Activated CD4-positive, alpha-beta T cell treated with anti-CD3 and anti-CD28 coated beads, Interleukin-2, Interleukin-6, amounts not matched to agents 100 ng/mL and 50 ng/mL, durations not matched to agents 16 hours and 8 hours (primary cell): ENCODE data around the gene MEG3.
A peak's percentile ranks its signal among the peaks of the same experiment; 100 is the strongest.

ENCODE experiments used
- DNase-seq: peaks from one replicate; pipeline ENCODE4 v3.0.0-alpha.2; 2020

MEG3 gene

GRCh38 chr14:100850841-100851585 is 25.1 kb downstream of the MEG3 start:
- peak; percentile 87 for DNase-seq

- no peak for DNase-seq
Measured at GRCh38 chr14:100851586-100851916, 25.6 kb downstream of the MEG3 start.

DNA sequence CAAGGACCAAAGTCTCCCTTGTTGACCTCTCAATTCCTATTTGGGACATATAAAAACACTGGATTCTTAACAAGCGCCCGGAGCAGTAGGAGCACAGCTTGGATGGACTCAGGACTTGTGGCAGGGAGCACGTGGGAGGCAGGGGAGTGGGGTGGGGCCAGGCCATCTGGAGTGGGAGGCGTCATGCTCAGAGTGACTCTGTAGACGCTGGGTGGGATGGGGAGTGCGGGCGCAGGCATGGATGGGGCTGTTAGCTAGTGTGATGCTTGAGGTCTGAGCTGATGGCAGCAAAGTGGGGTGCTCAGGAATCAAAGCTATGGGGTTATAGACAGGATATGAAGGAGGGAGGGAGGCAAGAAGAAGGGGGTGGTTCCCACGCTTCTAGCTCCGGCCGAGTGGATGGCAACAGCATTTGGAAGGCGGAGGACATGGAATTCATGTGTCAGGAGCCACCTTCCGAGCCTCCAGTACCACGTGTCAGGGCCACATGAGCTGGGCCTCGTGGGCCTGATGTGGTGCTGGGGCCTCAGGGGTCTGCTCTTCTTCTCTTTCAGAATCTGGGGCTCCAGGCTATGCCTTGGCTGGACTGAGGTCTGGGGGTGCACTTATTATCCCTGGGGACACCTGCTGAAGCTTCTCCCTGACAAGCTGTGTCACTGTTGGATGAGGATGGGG is 26.2 kb downstream of the MEG3 start:
- DNase-seq = no peak

DNA sequence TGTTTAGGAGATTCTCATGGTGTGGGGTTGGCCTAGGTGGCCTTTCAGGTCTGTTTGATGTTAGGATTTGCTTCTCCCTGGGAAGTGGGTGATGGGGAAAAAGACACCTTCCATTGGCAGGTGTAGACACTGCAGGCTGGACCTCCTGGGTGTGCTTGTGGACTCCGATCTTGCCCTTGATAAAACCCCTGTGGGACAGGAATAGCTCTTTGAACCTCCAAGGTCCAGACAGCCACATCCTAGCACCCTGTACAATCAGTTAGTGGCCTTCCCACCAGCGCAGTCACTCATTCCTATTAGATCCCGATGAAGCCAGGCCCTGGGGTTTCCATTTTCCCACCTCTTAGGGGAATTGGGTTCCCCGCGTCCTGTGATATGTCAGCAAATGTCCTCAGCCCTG is 28.5 kb downstream of the MEG3 start:
- no peak for DNase-seq

GRCh38 chr14:100855256-100855930 is 29.5 kb downstream of the MEG3 start:
- no peak for DNase-seq

- DNase-seq = no peak
Measured at GRCh38 chr14:100856056-100856950, 30.4 kb downstream of the MEG3 start.

GRCh38 chr14:100857233-100857922 is 31.5 kb downstream of the MEG3 start:
- DNase-seq = no peak

- DNase-seq = no peak
Measured at GRCh38 chr14:100857923-100858837, 32.3 kb downstream of the MEG3 start.

- no peak for DNase-seq
Measured at GRCh38 chr14:100858838-100859220, 32.9 kb downstream of the MEG3 start.

DNA sequence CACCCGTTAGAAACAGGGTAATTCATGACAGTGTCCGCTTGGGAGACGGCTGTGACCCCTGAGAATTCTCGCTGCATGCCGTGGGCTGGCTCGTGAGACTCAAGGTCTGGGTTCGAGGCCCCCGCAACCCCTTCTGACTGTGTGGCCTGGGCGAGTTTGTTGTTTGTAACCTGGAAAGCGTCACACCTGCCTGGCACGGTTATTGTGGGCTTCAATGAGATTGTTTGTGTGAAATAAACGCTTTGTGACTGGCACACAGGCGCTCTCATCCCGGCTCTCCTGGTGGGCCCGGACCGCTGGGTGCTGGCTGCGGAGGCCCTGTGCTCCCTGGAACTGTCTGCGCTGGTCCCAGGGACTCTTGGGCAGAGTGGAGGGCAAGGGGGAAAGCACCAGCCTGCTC is 33.9 kb downstream of the MEG3 start:
- DNase-seq = no peak

DNA sequence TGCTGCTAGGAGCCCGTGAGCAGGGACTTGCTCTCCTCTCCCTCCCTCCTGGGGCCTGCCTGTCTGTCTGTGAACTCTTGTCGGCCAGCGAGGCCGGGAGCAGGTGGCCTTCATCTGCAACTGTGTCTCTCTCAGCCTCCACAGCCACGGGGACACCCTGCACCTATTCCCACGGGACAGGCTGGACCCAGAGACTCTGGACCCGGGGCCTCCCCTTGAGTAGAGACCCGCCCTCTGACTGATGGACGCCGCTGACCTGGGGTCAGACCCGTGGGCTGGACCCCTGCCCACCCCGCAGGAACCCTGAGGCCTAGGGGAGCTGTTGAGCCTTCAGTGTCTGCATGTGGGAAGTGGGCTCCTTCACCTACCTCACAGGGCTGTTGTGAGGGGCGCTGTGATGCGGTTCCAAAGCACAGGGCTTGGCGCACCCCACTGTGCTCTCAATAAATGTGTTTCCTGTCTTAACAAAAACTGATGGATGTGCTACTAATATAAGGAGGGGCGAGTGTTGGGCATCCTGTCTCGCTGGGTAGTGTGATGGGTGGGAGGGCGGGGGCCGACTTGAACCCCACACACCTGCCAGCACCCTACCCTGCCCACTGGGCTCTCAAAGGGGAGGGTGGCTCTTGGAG is 34.8 kb downstream of the MEG3 start:
- no peak for DNase-seq

DNA sequence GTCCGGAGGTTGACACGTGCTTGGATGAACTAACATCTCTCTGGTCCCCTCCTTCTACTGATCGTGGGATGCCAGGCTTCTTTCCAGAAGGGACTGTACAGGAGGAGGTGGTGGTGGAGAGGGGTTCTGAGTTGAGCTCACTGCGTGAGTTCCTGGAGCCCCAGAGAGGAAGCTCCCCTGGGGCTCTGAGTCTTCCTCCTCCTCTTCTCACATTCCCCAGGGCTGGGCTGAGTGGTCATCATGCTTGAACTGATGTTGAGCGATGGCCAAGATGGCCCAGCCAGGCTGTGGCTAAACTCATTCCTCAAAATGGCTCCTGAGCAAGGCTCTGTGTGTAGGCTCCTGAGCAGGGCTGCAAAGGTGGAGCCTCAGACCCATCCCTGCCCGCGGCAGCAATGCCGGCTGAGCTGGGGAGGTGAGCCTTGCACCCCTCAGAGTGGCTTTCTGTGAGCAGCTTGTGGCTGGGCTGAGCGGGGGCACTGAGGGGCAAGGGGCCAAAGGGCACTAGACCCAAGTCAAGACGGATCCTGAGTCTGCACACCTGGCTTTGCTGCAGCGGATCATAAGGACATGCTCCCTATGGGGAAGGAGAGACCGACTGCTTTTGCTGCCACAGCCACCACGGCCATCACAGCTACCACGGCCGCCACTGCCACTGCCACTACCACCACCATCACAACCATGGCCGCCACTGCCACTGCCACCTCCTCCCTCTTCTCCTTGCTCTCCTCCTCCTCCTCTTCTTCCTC is 35.4 kb downstream of the MEG3 start:
- DNase-seq = no peak

DNA sequence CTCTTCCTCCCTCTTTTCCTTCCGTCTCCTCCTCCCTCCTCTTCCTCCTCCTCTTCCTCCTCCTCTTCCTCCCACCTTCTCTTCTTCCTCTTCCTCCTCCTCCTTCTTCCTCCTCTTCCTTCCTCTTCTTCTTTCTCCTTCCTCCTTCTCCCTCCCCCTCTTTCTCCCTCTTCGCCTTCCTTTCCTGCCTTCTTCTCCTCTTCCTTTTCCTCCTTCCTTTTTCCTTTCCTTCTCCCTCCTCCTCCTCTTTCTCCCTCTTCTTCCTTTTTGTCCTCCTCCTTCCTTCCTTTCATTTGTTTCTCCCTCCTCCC is 36.0 kb downstream of the MEG3 start:
- DNase-seq = no peak

DNA sequence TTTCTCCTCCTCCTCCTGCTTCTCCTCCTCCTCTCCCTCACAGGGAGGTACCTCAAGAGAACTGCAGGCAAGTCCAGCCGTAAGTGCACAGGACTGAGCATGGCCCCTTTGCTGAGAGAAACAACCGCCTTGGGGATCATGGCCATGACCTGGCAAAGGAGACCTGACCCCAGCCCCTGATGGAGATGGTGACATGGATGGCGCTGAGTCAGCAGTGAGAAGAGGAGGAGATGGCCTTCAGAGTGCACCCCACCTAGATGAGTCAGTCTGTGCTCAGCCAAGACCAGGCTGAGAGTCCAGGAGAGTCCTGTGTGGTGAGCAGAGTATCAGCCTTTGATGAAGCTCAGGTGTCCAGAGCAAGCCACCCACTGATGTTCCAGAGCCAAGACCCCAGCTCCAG is 36.4 kb downstream of the MEG3 start:
- DNase-seq = no peak

GRCh38 chr14:100862793-100863192 is 36.9 kb downstream of the MEG3 start:
- no peak for DNase-seq

DNA sequence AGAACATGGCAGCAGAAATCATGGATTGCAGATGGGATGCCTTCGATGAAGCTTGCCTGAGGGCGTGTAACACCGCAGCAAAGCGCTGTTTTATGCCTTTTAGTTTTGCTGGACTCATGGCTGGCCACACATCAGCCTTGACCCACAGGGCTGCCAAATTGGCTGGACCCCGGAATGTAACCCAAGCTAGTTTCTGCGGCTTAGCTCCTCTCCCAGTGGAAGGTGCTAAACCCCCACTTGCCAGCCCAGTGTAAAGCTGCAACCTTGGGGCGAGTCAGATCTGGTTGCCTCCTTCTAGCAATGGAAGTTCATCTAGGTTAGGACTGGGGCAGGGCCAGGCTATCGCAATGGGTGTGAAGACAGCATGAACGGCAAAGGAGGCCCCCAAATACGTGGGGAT is 38.3 kb downstream of the MEG3 start:
- DNase-seq = no peak

DNA sequence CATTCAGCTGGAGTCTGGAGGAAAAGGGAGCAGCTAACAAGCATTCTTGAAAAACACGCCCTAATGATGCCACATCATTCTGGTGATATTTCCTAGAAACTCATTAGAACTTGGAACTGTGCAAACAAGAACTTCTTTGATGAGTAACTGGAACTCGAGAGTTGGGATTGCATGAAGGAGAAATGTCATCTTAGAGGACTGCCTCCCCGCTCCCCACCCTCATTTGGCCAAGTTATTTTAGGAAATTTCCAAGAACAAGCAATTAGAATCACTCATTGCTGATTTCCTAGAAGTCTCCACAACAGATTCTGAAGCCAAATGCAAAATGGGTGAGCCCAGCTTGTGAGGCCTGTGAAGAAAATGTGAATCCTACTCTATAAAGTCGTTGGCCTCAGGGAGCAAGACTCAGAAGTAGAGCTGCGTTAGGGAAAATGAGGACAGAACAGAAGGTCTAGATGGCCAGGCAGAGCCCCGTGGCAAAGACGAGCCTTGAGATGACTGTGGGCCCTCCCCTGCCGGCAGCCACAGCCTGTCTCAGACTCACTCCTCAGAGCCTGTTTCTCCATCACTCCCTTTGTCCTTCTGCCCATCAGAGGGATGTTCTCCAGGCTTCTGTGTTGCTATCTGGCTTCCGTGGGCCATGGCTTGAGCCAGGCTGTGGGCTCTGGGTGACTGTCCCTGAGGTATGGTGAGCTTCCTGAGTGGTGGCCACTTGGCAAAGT is 39.2 kb downstream of the MEG3 start:
- no peak for DNase-seq

DNA sequence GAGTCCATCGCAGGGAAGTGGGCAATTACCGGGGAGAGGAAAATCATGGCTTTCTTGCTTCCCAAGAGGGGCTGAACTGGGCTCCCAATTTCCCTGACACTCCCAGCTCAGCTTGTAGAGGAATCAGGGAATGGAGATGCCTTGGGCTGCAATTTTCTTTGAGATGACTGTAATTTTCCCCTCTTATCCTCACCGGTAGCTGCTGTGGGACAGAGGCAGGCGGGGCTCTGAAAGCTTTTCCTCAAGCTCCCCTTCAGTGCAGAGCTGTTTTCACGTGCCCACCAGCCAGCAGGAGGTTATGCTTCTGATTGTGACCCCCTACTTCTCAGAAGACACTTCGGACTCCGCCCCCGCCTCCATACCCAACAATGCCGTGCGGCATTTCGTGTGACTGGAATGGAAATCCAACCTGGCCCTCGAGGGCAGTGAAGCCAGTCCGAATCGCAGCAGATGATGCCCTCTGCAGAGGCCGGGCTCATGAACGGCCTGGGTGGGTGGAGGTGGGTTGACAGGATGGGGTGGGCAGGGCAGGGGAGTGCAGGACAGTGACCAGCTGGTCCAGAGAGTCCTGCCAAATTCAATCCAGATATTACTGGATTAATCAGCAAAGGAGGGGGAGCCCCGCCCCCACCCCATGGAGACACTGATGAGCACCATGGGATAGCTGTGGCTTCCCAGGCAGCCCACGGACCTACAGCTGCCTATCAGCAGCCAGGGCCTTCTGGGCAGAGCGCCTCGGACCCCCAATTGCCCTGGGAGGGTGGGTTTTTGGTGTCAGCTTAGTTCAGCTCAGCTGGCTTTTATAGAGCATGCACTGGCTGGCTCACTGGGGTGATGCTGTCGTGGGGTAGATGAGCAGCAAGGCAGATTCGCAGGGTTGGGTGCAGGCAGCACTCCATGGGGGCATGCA is 40.0 kb downstream of the MEG3 start:
- DNase-seq = no peak
